Measurements from ENCODE around the gene HOTAIR.

Gene HOTAIR

GRCh38 chr12:53974084-53975063 is at the start of gene HOTAIR:
TSS of gene HOTAIR (minus strand) at chr12:53974954.
- no peak for DNase-seq (ENCODE audit: low read depth)

- DNase-seq (ENCODE audit: low read depth): no peak
Measured at GRCh38 chr12:54024127-54024526, 49.4 kb upstream of the HOTAIR start.

- DNase-seq (ENCODE audit: low read depth): no peak
Measured at GRCh38 chr12:54022960-54023884, 48.5 kb upstream of the HOTAIR start.

- DNase-seq (ENCODE audit: low read depth): no peak
Measured at GRCh38 chr12:54021432-54022013, 46.8 kb upstream of the HOTAIR start.

- DNase-seq (ENCODE audit: low read depth): no peak
Measured at GRCh38 chr12:54020591-54021405, 46.0 kb upstream of the HOTAIR start.

- DNase-seq (ENCODE audit: low read depth): no peak
Measured at GRCh38 chr12:54019924-54020590, 45.3 kb upstream of the HOTAIR start.

GRCh38 chr12:54019091-54019811 is 44.5 kb upstream of the HOTAIR start:
- DNase-seq (ENCODE audit: low read depth): no peak

GRCh38 chr12:54018468-54018984 is 43.8 kb upstream of the HOTAIR start:
- no peak for DNase-seq (ENCODE audit: low read depth)

GRCh38 chr12:54017878-54018467 is 43.2 kb upstream of the HOTAIR start:
- no peak for DNase-seq (ENCODE audit: low read depth)

GRCh38 chr12:54017027-54017788 is 42.5 kb upstream of the HOTAIR start:
- DNase-seq (ENCODE audit: low read depth): no peak

GRCh38 chr12:54016478-54016964 is 41.8 kb upstream of the HOTAIR start:
- DNase-seq (ENCODE audit: low read depth): no peak

- DNase-seq (ENCODE audit: low read depth): no peak
Measured at GRCh38 chr12:54016051-54016450, 41.3 kb upstream of the HOTAIR start.

- no peak for DNase-seq (ENCODE audit: low read depth)
Measured at GRCh38 chr12:54015018-54015931, 40.5 kb upstream of the HOTAIR start.

- DNase-seq (ENCODE audit: low read depth): no peak
Measured at GRCh38 chr12:54014377-54015017, 39.7 kb upstream of the HOTAIR start.

GRCh38 chr12:54012631-54013409 is 38.1 kb upstream of the HOTAIR start:
- DNase-seq (ENCODE audit: low read depth): no peak
